Thyroid gland (tissue), 4 donors: Measurements from ENCODE around the gene GAS2. TPM values are rescaled to one million over a fixed set of nuclear protein-coding genes. Genes with fewer than 3 reads are reported as not detected.
A peak's percentile ranks its signal among the peaks of the same experiment; 100 is the strongest.

Source experiments
- DNase-seq, 2 donors: peaks; one replicate each; pipeline ENCODE4 v3.0.0-alpha.2; 2019
- H3K27ac ChIP-seq, 3 donors: fragments of 200-600 bp; sonication (generic); 1 replicate in 2 of 3; 2 replicates in 1 of 3; pipeline ENCODE4 v1.5.1; 2016 to 2019; ENCODE audit warnings: mild to moderate bottlenecking in 1 of 3, moderate library complexity in 1 of 3
- H3K27me3 ChIP-seq: fragments of 200-600 bp; sonication (generic); one replicate; pipeline ENCODE4 v1.5.1; 2019
- H3K36me3 ChIP-seq, 2 donors: fragments of 200-600 bp; sonication (generic); one replicate each; pipeline ENCODE4 v1.5.1; 2016 to 2019
- H3K4me1 ChIP-seq, 2 donors: fragments of 200-600 bp; sonication (generic); one replicate each; pipeline ENCODE4 v1.5.1; 2017 to 2019
- H3K4me3 ChIP-seq, 3 donors: fragments of 200-600 bp; sonication (generic); replicated peaks in 1 of 3; 1 replicate in 2 of 3; 2 replicates in 1 of 3; pipeline ENCODE4 v1.5.1; 2016; ENCODE audit warnings: mild to moderate bottlenecking in 1 of 3
- H3K9me3 ChIP-seq: fragments of 200-600 bp; sonication (generic); one replicate; pipeline ENCODE4 v1.5.1; 2017
- CTCF ChIP-seq, 6 experiments: fragments of 200-600 bp in 3 of 6; fragments of 450-650 bp in 3 of 6; sonication (generic) in 3 of 6; IDR thresholded peaks; one replicate each; pipeline ENCODE4 v1.5.1; 2016 to 2019; ENCODE audit warnings: antibody characterized with exemption in 6 of 6, mild to moderate bottlenecking in 2 of 6, inconsistent platforms in 1 of 6, moderate library complexity in 1 of 6
- POLR2A ChIP-seq, 2 donors: fragments of 450-650 bp; IDR thresholded peaks; one replicate each; pipeline ENCODE4 v1.6.1; 2017; ENCODE audit warnings: antibody characterized with exemption in 2 of 2, mild to moderate bottlenecking in 2 of 2, moderate library complexity in 1 of 2
- whole genome bisulfite sequencing, 2 donors: methylation state at CpG; one replicate each; pipeline ENCODE4 v1.1.5; 2017; 5-methylcytosine and 5-hydroxymethylcytosine counted together
- intact Hi-C: fragments of 100-400 bp; cut with DNase I; formaldehyde crosslinking; loops from one replicate; pipeline ENCODE4 v1.15.1; 2023
- total RNA-seq, 4 donors: library from RNA; depleted of rRNA; stranded (reverse); fragments of >200 nt; gene quantifications; one replicate each; pipeline ENCODE4 v1.2.3, GENCODE V29; 2016

Gene GAS2
- total RNA-seq, 4 donors from 2014 or later: 2.3 to 10.2 (median 4.9) TPM; not detected in 1

GRCh38 chr11:22666688-22667439 is 453 bp downstream of the GAS2 start:
- no peak overlapping the region for H3K27ac ChIP-seq
- no peaks in the 10 kb centered on the region for H3K36me3 ChIP-seq
- peak; percentile 22 to 27 for DNase-seq
- peaks cover 0 to 14% of the 10 kb centered on the region in 2 donors for H3K4me1 ChIP-seq
- H3K27me3 ChIP-seq: no peaks in the 10 kb centered on the region
- 7% methylated on average over 30 to 40 of the region's 40 CpGs for WGBS, 2 donors
- H3K4me3 ChIP-seq: peak overlapping the region in 1 of 3 donors; percentile 15
- intact Hi-C loops: no loop called here
- no peaks in the 10 kb centered on the region for H3K9me3 ChIP-seq
- TF ChIP-seq CTCF (IDR thresholded peaks at IDR 0.05) (peak in 1 of 6 experiments; percentile 13), POLR2A (IDR thresholded peaks at IDR 0.05) (no peak)

DNA sequence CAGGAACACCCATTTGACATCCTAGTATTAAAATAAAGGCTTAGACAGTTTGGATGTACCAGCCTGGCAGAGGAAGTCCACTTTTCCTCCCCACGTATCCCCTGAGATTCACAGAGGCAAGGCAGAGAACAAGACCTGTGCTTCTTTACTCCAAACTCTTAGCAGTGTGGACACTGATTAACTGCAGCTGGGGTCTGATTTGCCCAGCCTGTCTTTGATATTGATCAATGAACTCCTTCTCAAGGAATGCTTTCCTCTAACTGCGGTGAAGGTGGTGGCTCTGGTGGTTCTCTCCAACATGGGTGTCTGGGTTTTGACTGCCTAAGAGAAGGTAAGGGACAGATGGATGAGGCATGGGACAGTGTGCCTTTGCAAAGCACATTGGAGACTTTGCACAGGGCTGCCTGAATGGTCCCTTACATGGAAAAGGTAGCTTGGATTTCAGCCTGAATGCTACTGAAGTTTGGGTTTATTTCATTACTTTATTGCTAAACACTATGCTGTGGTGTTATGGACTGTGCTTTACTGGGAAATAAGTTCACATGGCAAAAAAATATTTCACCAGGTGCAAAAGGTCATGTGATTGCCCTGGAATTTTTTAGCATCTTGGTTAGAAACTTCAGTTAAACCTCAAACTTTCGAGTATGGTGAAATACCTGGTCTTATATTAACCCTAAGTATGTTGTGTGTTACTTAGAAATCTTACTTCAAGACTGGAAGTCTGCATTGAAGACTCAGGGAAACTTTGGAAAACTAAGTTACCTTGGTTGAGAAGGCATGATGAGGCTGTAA is 1.8 kb downstream of the GAS2 start:
- 52 to 55% methylated on average over 3 of the region's 3 CpGs for WGBS, 2 donors
- TF ChIP-seq POLR2A (IDR thresholded peaks at IDR 0.05): no peak
- intact Hi-C loops: no loop called here

DNA sequence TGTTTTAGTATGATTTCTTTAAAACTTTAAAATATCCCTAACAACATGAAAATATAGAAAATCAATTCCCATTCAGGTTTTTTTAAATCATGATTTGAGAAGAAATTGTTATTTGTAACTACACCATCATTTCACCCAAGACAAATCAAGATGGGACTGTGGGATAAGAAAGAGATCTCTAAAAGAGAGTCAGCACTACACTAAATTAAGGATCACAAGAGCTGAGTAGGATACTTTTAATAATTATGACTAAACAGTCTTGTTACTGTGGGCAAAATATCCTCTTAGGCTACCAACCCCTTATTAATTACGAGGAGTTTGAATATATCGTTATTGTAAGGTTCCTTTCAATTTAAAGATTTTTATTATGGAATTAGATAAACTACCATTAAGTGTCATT is 3.0 kb downstream of the GAS2 start:
- no peak overlapping the region for H3K4me3 ChIP-seq
- H3K36me3 ChIP-seq: no peaks in the 10 kb centered on the region
- H3K27ac ChIP-seq: no peak overlapping the region
- WGBS, 2 donors: 90 to 94% methylated on average over 2 of the region's 2 CpGs
- TF ChIP-seq CTCF (IDR thresholded peaks at IDR 0.05) (no peak), POLR2A (IDR thresholded peaks at IDR 0.05) (no peak)
- peaks cover 0 to 14% of the 10 kb centered on the region in 2 donors for H3K4me1 ChIP-seq
- intact Hi-C loops: no loop called here
- no peaks in the 10 kb centered on the region for H3K9me3 ChIP-seq
- H3K27me3 ChIP-seq: no peaks in the 10 kb centered on the region
- no peak for DNase-seq

More for the DNA sequence above, 1.8 kb downstream of the GAS2 start:
- no peak overlapping the region for H3K27ac ChIP-seq
- H3K36me3 ChIP-seq: no peaks in the 10 kb centered on the region
- H3K27me3 ChIP-seq: no peaks in the 10 kb centered on the region
- no peak for DNase-seq
- H3K9me3 ChIP-seq: no peaks in the 10 kb centered on the region
- no peak overlapping the region for H3K4me3 ChIP-seq
- peaks cover 0 to 14% of the 10 kb centered on the region in 2 donors for H3K4me1 ChIP-seq

DNA sequence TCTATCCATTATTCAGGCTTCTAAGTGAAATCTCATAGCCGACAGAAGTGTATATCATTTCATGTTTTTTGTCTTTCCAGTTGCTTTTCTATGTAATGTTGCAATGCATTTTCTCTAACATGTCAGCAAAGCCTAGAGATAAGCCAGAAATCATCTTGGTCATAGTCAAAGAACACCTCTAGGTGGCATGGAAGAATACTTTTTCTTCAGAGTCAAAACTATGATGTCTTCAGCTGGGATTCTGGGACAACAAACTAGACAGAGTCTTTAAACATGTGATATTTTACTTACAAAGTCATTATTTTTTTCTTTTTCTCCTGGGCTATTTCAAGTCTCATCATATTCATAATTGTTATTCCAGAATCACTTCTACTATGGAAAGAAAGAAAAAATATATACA is 4.4 kb downstream of the GAS2 start:
- no peak for DNase-seq
- Histone ChIP-seq H3K36me3 (no peaks in the 10 kb centered on the region), H3K27ac (no peak overlapping the region), H3K27me3 (no peaks in the 10 kb centered on the region), H3K4me3 (no peak overlapping the region), H3K9me3 (no peaks in the 10 kb centered on the region), H3K4me1 (peaks cover 0 to 13% of the 10 kb centered on the region in 2 donors)
- intact Hi-C loops: no loop called here
- WGBS, 2 donors: 74 to 80% methylated on average over 1 of the region's 1 CpG
- TF ChIP-seq CTCF (IDR thresholded peaks at IDR 0.05): no peak
- TF ChIP-seq POLR2A (IDR thresholded peaks at IDR 0.05): no peak

DNA sequence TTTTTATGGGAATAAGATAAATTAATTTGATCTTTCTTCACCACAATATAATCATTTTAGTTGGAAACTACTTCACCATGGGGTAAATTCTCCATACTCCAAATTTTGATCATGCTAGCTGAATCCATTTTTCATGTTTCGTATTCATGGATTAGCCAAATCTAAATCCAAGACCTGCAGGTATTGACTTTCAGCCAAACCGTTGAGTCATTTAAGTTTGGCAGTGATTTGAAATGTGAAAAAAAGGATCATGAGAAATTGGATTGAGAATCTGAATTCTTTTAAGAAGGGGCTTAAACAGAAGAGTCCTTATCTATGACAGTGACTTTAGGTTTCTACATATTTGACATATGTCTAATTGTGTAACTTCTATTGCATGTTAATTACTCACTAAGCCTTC is 5.3 kb downstream of the GAS2 start:
- H3K9me3 ChIP-seq: no peaks in the 10 kb centered on the region
- H3K4me3 ChIP-seq: no peak overlapping the region
- no peaks in the 10 kb centered on the region for H3K36me3 ChIP-seq
- H3K4me1 ChIP-seq: peaks cover 0 to 4% of the 10 kb centered on the region in 2 donors
- H3K27me3 ChIP-seq: no peaks in the 10 kb centered on the region
- WGBS, 2 donors: 62 to 68% methylated on average over 2 of the region's 2 CpGs
- no peak for TF ChIP-seq CTCF (IDR thresholded peaks at IDR 0.05)
- TF ChIP-seq POLR2A (IDR thresholded peaks at IDR 0.05): no peak
- no peak for DNase-seq
- intact Hi-C loops: no loop called here
- H3K27ac ChIP-seq: no peak overlapping the region
